ENCODE results near the gene CBFA2T3.

Gene CBFA2T3

DNA sequence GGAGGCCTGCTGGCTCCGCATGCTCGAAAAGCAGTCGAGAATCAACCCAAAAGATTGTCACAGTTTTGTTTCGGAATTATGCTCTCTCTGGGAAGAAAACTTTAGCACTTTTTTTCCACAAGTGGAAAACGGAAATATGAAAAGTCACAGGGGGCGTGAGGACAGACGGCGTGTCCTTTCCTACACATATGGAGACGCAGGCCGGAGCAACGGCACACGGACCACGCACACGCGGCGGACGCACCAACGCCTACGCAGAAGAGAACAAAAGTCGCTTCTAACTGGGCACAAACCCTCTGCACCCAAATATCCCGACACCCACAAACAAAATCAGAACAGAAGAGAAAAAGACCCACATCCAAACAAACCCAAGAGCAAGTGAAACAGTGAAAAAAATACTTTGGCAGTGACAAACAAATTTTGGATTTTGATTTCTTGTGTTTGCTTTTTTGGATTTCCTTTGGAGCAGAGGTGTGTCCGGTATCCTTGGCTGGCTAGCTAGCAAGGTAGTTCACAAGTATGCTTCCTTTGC, 101.2 kb downstream of the CBFA2T3 start:
- no peak for TF ChIP-seq SPI1 (IDR thresholded peaks at IDR 0.05; ENCODE audit: borderline replicate concordance, low read depth)
- TF ChIP-seq, protein P1, sequence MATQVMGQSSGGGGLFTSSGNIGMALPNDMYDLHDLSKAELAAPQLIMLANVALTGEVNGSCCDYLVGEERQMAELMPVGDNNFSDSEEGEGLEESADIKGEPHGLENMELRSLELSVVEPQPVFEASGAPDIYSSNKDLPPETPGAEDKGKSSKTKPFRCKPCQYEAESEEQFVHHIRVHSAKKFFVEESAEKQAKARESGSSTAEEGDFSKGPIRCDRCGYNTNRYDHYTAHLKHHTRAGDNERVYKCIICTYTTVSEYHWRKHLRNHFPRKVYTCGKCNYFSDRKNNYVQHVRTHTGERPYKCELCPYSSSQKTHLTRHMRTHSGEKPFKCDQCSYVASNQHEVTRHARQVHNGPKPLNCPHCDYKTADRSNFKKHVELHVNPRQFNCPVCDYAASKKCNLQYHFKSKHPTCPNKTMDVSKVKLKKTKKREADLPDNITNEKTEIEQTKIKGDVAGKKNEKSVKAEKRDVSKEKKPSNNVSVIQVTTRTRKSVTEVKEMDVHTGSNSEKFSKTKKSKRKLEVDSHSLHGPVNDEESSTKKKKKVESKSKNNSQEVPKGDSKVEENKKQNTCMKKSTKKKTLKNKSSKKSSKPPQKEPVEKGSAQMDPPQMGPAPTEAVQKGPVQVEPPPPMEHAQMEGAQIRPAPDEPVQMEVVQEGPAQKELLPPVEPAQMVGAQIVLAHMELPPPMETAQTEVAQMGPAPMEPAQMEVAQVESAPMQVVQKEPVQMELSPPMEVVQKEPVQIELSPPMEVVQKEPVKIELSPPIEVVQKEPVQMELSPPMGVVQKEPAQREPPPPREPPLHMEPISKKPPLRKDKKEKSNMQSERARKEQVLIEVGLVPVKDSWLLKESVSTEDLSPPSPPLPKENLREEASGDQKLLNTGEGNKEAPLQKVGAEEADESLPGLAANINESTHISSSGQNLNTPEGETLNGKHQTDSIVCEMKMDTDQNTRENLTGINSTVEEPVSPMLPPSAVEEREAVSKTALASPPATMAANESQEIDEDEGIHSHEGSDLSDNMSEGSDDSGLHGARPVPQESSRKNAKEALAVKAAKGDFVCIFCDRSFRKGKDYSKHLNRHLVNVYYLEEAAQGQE (IDR thresholded peaks at IDR 0.05; ENCODE audit: insufficient replicate concordance, low read depth), result no peak
- TF ChIP-seq POLR2AphosphoS5 (IDR thresholded peaks at IDR 0.05; ENCODE audit: low read depth), result no peak
- TF ChIP-seq, protein P2, sequence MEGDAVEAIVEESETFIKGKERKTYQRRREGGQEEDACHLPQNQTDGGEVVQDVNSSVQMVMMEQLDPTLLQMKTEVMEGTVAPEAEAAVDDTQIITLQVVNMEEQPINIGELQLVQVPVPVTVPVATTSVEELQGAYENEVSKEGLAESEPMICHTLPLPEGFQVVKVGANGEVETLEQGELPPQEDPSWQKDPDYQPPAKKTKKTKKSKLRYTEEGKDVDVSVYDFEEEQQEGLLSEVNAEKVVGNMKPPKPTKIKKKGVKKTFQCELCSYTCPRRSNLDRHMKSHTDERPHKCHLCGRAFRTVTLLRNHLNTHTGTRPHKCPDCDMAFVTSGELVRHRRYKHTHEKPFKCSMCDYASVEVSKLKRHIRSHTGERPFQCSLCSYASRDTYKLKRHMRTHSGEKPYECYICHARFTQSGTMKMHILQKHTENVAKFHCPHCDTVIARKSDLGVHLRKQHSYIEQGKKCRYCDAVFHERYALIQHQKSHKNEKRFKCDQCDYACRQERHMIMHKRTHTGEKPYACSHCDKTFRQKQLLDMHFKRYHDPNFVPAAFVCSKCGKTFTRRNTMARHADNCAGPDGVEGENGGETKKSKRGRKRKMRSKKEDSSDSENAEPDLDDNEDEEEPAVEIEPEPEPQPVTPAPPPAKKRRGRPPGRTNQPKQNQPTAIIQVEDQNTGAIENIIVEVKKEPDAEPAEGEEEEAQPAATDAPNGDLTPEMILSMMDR (IDR thresholded peaks at IDR 0.05; ENCODE audit: insufficient read depth, low read length), result no peak
- no peak for DNase-seq (ENCODE audit: low read depth in 1 of 2, low spot score in 1 of 2)
- Histone ChIP-seq H3K27me3 (ENCODE audit: insufficient read depth, poor library complexity, severe bottlenecking) (peaks cover 3% of the 10 kb centered on the region), H3K4me3 (replicated peaks; ENCODE audit: insufficient read depth, low read length) (no peak overlapping the region), H3K27ac (replicated peaks) (no peak overlapping the region)

DNA sequence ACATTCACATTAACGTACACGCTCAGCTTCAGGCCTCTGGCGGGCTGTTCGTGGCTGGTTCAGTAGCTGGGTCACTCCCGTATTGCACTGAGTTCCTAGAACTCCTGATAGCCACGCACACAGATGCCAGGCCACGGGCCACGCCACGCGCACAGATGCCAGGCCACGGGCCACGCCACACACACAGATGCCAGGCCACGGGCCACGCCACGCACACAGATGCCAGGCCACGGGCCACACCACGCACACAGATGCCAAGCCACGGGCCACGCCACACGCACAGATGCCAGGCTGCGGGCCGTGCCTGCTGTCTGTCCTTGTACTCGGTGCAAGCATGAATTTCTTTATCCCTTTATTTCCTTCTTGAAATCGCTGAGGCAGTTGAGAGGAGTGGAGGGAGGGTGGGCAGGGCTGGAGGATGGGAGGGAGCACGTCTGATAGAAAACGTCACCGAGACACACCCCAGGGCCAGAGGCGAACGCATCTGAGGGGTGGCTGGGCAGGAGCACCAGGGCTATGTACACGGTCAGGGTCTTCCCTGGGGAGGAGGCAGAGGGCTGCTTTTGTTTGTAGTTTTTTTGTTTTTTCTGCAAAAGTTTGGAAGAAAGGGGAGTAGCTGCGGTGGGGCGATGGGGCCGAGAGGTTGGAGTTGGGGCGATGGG, 101.9 kb downstream of the CBFA2T3 start:
- Histone ChIP-seq H3K27ac (replicated peaks) (no peak overlapping the region), H3K4me3 (replicated peaks; ENCODE audit: insufficient read depth, low read length) (no peak overlapping the region), H3K27me3 (ENCODE audit: insufficient read depth, poor library complexity, severe bottlenecking) (peaks cover 3% of the 10 kb centered on the region)
- DNase-seq (ENCODE audit: low read depth in 1 of 2, low spot score in 1 of 2), result no peak
- TF ChIP-seq, protein P1 (IDR thresholded peaks at IDR 0.05; ENCODE audit: insufficient replicate concordance, low read depth), result no peak
- TF ChIP-seq, protein P2 (IDR thresholded peaks at IDR 0.05; ENCODE audit: insufficient read depth, low read length), result no peak
- no peak for TF ChIP-seq GABPA (IDR thresholded peaks at IDR 0.05; ENCODE audit: low read depth)
- no peak for TF ChIP-seq POLR2AphosphoS5 (IDR thresholded peaks at IDR 0.05; ENCODE audit: low read depth)
- no peak for TF ChIP-seq SPI1 (IDR thresholded peaks at IDR 0.05; ENCODE audit: borderline replicate concordance, low read depth)

DNA sequence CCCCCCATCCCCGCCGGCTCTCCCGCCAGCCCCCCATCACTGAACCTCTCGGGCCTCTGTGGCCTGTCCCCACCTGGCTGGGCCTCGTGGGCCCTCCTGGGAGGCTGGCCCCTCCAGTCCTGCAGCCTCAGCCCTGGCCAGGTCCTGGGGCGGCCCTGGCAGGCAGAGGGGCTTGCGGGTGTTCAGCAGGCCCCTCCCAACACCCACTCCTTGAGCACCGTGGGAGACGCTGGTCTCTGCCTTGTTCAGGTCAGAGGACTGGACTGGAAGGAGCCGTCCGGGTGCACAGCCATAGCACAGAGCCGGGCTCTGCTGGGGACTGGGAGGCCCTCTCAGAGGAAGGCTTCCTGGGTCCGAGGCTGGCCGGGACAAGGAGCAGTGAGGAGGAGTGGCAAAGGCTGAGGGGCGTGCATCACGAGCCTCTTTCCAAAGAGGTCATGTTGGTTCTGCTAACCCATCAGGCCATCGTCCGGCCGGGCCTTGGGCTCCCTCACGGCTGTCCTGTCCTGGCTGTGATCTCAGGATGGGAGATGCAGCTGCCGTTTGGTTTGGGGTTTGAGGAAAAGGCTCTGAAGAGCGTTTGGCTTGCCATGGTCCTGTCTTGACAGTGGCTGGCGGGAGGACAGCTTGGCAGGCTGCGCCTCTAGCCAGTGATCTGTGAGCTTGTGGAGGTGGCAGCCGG, 104.2 kb downstream of the CBFA2T3 start:
- Histone ChIP-seq H3K4me3 (replicated peaks; ENCODE audit: insufficient read depth, low read length) (no peak overlapping the region), H3K27ac (replicated peaks) (no peak overlapping the region), H3K27me3 (ENCODE audit: insufficient read depth, poor library complexity, severe bottlenecking) (peaks cover 3% of the 10 kb centered on the region)
- no peak for DNase-seq (ENCODE audit: low read depth in 1 of 2, low spot score in 1 of 2)
- TF ChIP-seq POLR2AphosphoS5 (IDR thresholded peaks at IDR 0.05; ENCODE audit: low read depth) (peak; percentile 15; the same call in 1 of the 2 replicates), GABPA (IDR thresholded peaks at IDR 0.05; ENCODE audit: low read depth) (no peak), SPI1 (IDR thresholded peaks at IDR 0.05; ENCODE audit: borderline replicate concordance, low read depth) (no peak)
- TF ChIP-seq, protein P1 (IDR thresholded peaks at IDR 0.05; ENCODE audit: insufficient replicate concordance, low read depth), result no peak
- TF ChIP-seq, protein P2 (IDR thresholded peaks at IDR 0.05; ENCODE audit: insufficient read depth, low read length), result no peak

Measured in HL-60 (cell line).